K562 (cell line): Measurements from ENCODE around the gene MICU1. TPM values are rescaled to one million over a fixed set of nuclear protein-coding genes. Genes with fewer than 3 reads are reported as not detected.
"Not testable (repeated sequence)": the region's sequence is repeated elsewhere in the genome, so short reads cannot be mapped to it uniquely, and the experiment has no call there.

Experiments used
- ATAC-seq: fragments of 200-7000 bp; cut with Tn5 transposase; 3 replicates; pipeline ENCODE4 v1.9.1; 2020; ENCODE audit warnings: moderate library complexity
- BruUV-seq: library from RNA; stranded (reverse); fragments of 400-500 nt; replicated peaks from 2 replicates; lab custom pipeline; 2021; lab: Mats Ljungman, UMichigan
- CTCF ChIA-PET: fragments of 300-600 bp; formaldehyde crosslinking; extraction: SDS; loops from one replicate; lab custom pipeline; 2021; ENCODE audit warnings: low intra/inter-chr PET ratio; lab: Yijun Ruan, JAX
- POLR2A ChIA-PET: fragments of 300-600, 350-650 bp; sonication (Branson Sonifier 250); formaldehyde crosslinking; extraction: SDS; loops from one replicate; lab custom pipeline; 2021; ENCODE audit warnings: antibody characterized with exemption, inconsistent platforms; lab: Yijun Ruan, JAX
- DNase-seq, 4 experiments: peaks; one replicate each; pipeline versions ENCODE4 v3.0.0 to v3.0.0-alpha.2; 2011 to 2018; ENCODE audit warnings: low spot score in 3 of 4, mixed read lengths in 3 of 4; ENCODE audit errors: extremely low read depth in 1 of 4
- FAIRE-seq: peaks from 2 replicates; lab custom pipeline; 2011; peaks lifted over from hg19 to GRCh38; lab: Jason Lieb, UNC
- H2AFZ ChIP-seq: 2 replicates; pipeline ENCODE4 v1.6.0; 2011; ENCODE audit warnings: low read depth, low read length, control low read depth, inconsistent platforms
- H3K27ac ChIP-seq: fragments of 200-600 bp; 3 replicates; pipeline ENCODE4 v1.8.0; 2011; ENCODE audit warnings: low read depth, mild to moderate bottlenecking, control low read depth, inconsistent platforms, low read length, moderate library complexity, mixed read lengths; ENCODE audit errors: extremely low read depth
- H3K27me3 ChIP-seq, 2 experiments: fragments of 300-600 bp in 1 of 2; 2 replicates in 1 of 2; 3 replicates in 1 of 2; pipeline versions ENCODE4 v1.6.0 to v1.8.0; 2011; ENCODE audit warnings: inconsistent platforms in 2 of 2, low read length in 2 of 2, mild to moderate bottlenecking in 1 of 2, mixed read lengths in 1 of 2, moderate library complexity in 1 of 2; ENCODE audit not compliant: control insufficient read depth in 2 of 2, insufficient read depth in 2 of 2
- H3K36me3 ChIP-seq: fragments of 300-600 bp; 3 replicates; pipeline ENCODE4 v1.8.0; 2011; ENCODE audit warnings: mild to moderate bottlenecking, low read length, inconsistent platforms; ENCODE audit not compliant: control insufficient read depth, insufficient read depth
- H3K4me1 ChIP-seq, 2 experiments: fragments of 200-600 bp in 1 of 2; replicated peaks in 1 of 2; 2 replicates in 1 of 2; 3 replicates in 1 of 2; pipeline versions ENCODE4 v1.5.1 to v1.8.0; 2011; ENCODE audit warnings: inconsistent platforms in 2 of 2, low read length in 2 of 2, mild to moderate bottlenecking in 1 of 2, mixed read lengths in 1 of 2, moderate library complexity in 1 of 2; ENCODE audit not compliant: control insufficient read depth in 2 of 2, insufficient read depth in 2 of 2
- H3K4me2 ChIP-seq: 2 replicates; pipeline ENCODE4 v1.6.1; 2011; ENCODE audit warnings: low read length, control low read depth, inconsistent platforms, mixed read lengths; ENCODE audit not compliant: insufficient read depth
- H3K4me3 ChIP-seq: fragments of 200-600 bp; sonication (generic), shearing (Covaris generic); 2 replicates; pipeline ENCODE4 v1.5.1; 2016; ENCODE audit warnings: control low read depth, inconsistent platforms
- H3K79me2 ChIP-seq: fragments of 200-600 bp; 3 replicates; pipeline ENCODE4 v1.8.0; 2011; ENCODE audit warnings: low read length, inconsistent platforms; ENCODE audit not compliant: control insufficient read depth, insufficient read depth
- H3K9ac ChIP-seq, 2 experiments: 2 replicates each; pipeline versions ENCODE4 v1.6.0 to v1.6.1; 2011; ENCODE audit warnings: low read depth in 2 of 2, low read length in 2 of 2, control low read depth in 1 of 2, inconsistent platforms in 1 of 2, mild to moderate bottlenecking in 1 of 2, mixed read lengths in 1 of 2; ENCODE audit not compliant: insufficient read depth in 1 of 2
- H3K9me1 ChIP-seq: one replicate; pipeline ENCODE4 v1.6.0; 2011; ENCODE audit warnings: inconsistent platforms, mild to moderate bottlenecking, low read length, moderate library complexity; ENCODE audit not compliant: control insufficient read depth, insufficient read depth
- H3K9me3 ChIP-seq: replicated peaks from 2 replicates; pipeline ENCODE4 v1.5.1; 2011; ENCODE audit warnings: low read depth, low read length, inconsistent platforms; ENCODE audit not compliant: control insufficient read depth, insufficient read depth
- H4K20me1 ChIP-seq: replicated peaks from 2 replicates; pipeline ENCODE4 v1.6.1; 2011; ENCODE audit warnings: low read length, inconsistent platforms, mixed read lengths; ENCODE audit not compliant: control insufficient read depth, insufficient read depth
- MEIS2 ChIP-seq: fragments of 450-650 bp; IDR thresholded peaks from 2 replicates; pipeline ENCODE4 v1.6.1; 2014; ENCODE audit warnings: mild to moderate bottlenecking; ENCODE audit not compliant: partially characterized antibody
- MLLT1 ChIP-seq, 2 experiments: fragments of 450-650 bp; IDR thresholded peaks; 2 replicates each; pipeline ENCODE4 v1.6.1; 2016
- RBFOX2 ChIP-seq: fragments of 200-400 bp; formaldehyde crosslinking; IDR thresholded peaks from 2 replicates; pipeline ENCODE4 v1.6.1; 2017; ENCODE audit warnings: low read depth, mild to moderate bottlenecking, low read length, moderate library complexity
- REST ChIP-seq, 2 experiments: fragments of 450-650 bp; formaldehyde crosslinking in 1 of 2; IDR thresholded peaks; 2 replicates each; pipeline versions ENCODE4 v1.4.0 to v1.6.1; 2014 to 2020; ENCODE audit warnings: mild to moderate bottlenecking in 2 of 2, borderline replicate concordance in 1 of 2, low read depth in 1 of 2
- ZBTB33 ChIP-seq: sonication (generic); formaldehyde crosslinking; IDR thresholded peaks from 2 replicates; pipeline ENCODE4 v1.8.1; 2023; ENCODE audit warnings: mild to moderate bottlenecking, missing genetic modification reagents
- WGBS: fragments of 100-300 bp; shearing (Covaris generic); methylation state at CpG from one replicate; pipeline ENCODE4 v1.1.6; 2016; ENCODE audit warnings: low coverage, mixed read lengths; ENCODE audit not compliant: insufficient coverage; ENCODE audit errors: missing lambda C conversion rate; 5-methylcytosine and 5-hydroxymethylcytosine counted together
- in situ Hi-C: fragments of 300-500 bp; cut with MboI; formaldehyde crosslinking; loops from 4 replicates; pipeline ENCODE4 v1.15.0; 2018; ENCODE audit warnings: inconsistent platforms, mixed read lengths
- intact Hi-C: fragments of 100-400 bp; cut with micrococcal nuclease; formaldehyde crosslinking; loops from 2 replicates; pipeline ENCODE4 v1.14.2; 2022
- polyA plus RNA-seq, 8 experiments: library from polyadenylated mRNA; depleted of rRNA in 4 of 8; stranded (reverse) in 5 of 8; unstranded in 3 of 8; fragments of >200 nt; fragmentation: Nextera tagmentation in 2 of 8; fragmentation: Illumina TruSeq in 1 of 8; extraction: Ambion mirVana in 2 of 8; extraction: Trizol in 1 of 8; gene quantifications; 2 replicates each; pipeline versions ENCODE4 v1.2.1 to v1.2.3, GENCODE V29; 2011 to 2014; ENCODE audit warnings: inconsistent platforms in 1 of 8, missing spikeins in 1 of 8
- total RNA-seq, 7 experiments: library from RNA; depleted of rRNA in 6 of 7; stranded (reverse); fragments of >200 nt in 6 of 7; fragmentation: Illumina TruSeq in 2 of 7; extraction: Trizol in 2 of 7; gene quantifications; 2 replicates each; pipeline versions ENCODE4 v1.2.1 to v1.2.3, GENCODE V29; 2011 to 2021; ENCODE audit warnings: low replicate concordance in 1 of 7

The MICU1 gene
- total and polyA plus RNA-seq, 9 of the 15 experiments (the other 6 are each of a cell fraction or from before 2014, with no cell fraction given), result 29.3 to 76.8 (median 48.4) TPM

- not testable (repeated sequence) for H3K4me2 ChIP-seq; H3K9me1 ChIP-seq; H3K79me2 ChIP-seq; H2AFZ ChIP-seq; H4K20me1 ChIP-seq; H3K27ac ChIP-seq; H3K4me3 ChIP-seq; FAIRE-seq; H3K9ac ChIP-seq; ATAC-seq; H3K36me3 ChIP-seq; H3K27me3 ChIP-seq; H3K9me3 ChIP-seq; TF ChIP-seq REST (CRISPR knock-in tag; IDR thresholded peaks at IDR 0.05; ENCODE audit: low read depth)
- peaks cover 40 to 57% of the 10 kb centered on the region in 2 experiments for H3K4me1 ChIP-seq
- intact Hi-C loops, result loop anchor here (5.0 kb wide), 1 partner anchor 265 kb away; no protein-coding TSS in a partner anchor
- TSS peak; percentile 97 for BruUV-seq
- in situ Hi-C loops, result loop anchor here (5.0 to 25.0 kb wide), 2 partner anchors 105 to 1015 kb away; partner anchors contain the start of gene SLC29A3
- peak in 1 of 4 experiments; percentile 45 for DNase-seq
- CTCF ChIA-PET, result interaction anchor here (1.6 to 3.1 kb wide), 3 partner anchors 201 to 428 kb away, joined by 4 to 16 read pairs (median 15); no protein-coding TSS in a partner anchor
- WGBS, result 89% methylated on average over 31 of the region's 32 CpGs
- POLR2A ChIA-PET, result interaction anchor here (0.5 to 13.1 kb wide), 12 partner anchors 10 to 468 kb away, joined by 3 to 197 read pairs (median 3); partner anchors contain the start of gene DDIT4
- TF ChIP-seq MEIS2 (peak; percentile 4), REST (IDR thresholded peaks at IDR 0.05; ENCODE audit: borderline replicate concordance) (peak; percentile 70; the same call in 1 of the 2 replicates), RBFOX2 (peak; percentile 60), MLLT1 (IDR thresholded peaks at IDR 0.05) (peak in 1 of 2 experiments; percentile 95; a peak in 2 of 4 replicates), ZBTB33 (CRISPR knock-in tag) (peak; percentile 80; the same call in 1 of the 2 replicates)
Measured at GRCh38 chr10:72326665-72327603, 298.9 kb downstream of the MICU1 start.
